ENCODE results near the gene LAMA4. TPM values are rescaled to one million over a fixed set of nuclear protein-coding genes. Genes with fewer than 3 reads are reported as not detected.

LAMA4 gene
- total and polyA plus RNA-seq, 2 donors = 101 to 426 TPM

- Histone ChIP-seq H3K4me3 (ENCODE audit: low read depth, low read length) (no peak overlapping the region), H3K36me3 (ENCODE audit: insufficient read depth) (no peaks in the 10 kb centered on the region), H3K27ac (ENCODE audit: low read depth) (no peak overlapping the region), H3K4me1 (ENCODE audit: insufficient read depth) (no peaks in the 10 kb centered on the region)
- WGBS = 87% methylated on average over 1 of the region's 1 CpG
- DNase-seq (ENCODE audit: extremely low spot score) = no peak
Measured at GRCh38 chr6:112193535-112194051, 60.8 kb downstream of the LAMA4 start.

- no peak for DNase-seq (ENCODE audit: extremely low spot score)
- H3K27ac ChIP-seq (ENCODE audit: low read depth) = no peak overlapping the region
- H3K4me3 ChIP-seq (ENCODE audit: low read depth, low read length) = no peak overlapping the region
- H3K36me3 ChIP-seq (ENCODE audit: insufficient read depth) = no peaks in the 10 kb centered on the region
- H3K4me1 ChIP-seq (ENCODE audit: insufficient read depth) = no peaks in the 10 kb centered on the region
Measured at GRCh38 chr6:112193117-112193516, 61.2 kb downstream of the LAMA4 start.

GRCh38 chr6:112191509-112192020, 62.8 kb downstream of the LAMA4 start:
- Histone ChIP-seq H3K4me1 (ENCODE audit: insufficient read depth) (no peaks in the 10 kb centered on the region), H3K36me3 (ENCODE audit: insufficient read depth) (no peaks in the 10 kb centered on the region), H3K4me3 (ENCODE audit: low read depth, low read length) (no peak overlapping the region), H3K27ac (ENCODE audit: low read depth) (no peak overlapping the region)
- 94% methylated on average over 7 of the region's 7 CpGs for WGBS
- DNase-seq (ENCODE audit: extremely low spot score) = no peak

- DNase-seq (ENCODE audit: extremely low spot score) = no peak
- Histone ChIP-seq H3K4me1 (ENCODE audit: insufficient read depth) (no peaks in the 10 kb centered on the region), H3K4me3 (ENCODE audit: low read depth, low read length) (no peak overlapping the region), H3K27ac (ENCODE audit: low read depth) (no peak overlapping the region), H3K36me3 (ENCODE audit: insufficient read depth) (no peaks in the 10 kb centered on the region)
- WGBS = 68% methylated on average over 1 of the region's 1 CpG
Measured at GRCh38 chr6:112190164-112190563, 64.2 kb downstream of the LAMA4 start.

DNA sequence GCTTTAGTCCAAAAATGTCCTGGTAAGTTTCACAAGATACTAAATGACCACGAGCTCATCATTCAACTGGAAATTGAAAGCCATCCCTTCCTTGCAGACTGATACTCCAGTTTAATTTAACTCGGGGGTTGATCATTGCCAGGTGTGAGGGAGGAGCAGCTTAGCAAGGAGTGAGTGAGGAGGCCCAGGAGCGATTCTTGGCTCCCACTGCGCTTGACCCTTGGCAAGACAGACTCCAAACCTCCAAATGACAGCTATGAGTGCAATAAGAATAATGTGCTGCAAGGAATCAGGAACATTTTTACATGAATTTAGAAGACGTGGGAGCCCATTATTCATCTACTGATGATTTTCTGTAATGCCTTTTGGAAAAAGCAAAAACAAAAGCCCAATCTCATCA, 64.9 kb downstream of the LAMA4 start:
- Histone ChIP-seq H3K36me3 (ENCODE audit: insufficient read depth) (no peaks in the 10 kb centered on the region), H3K4me1 (ENCODE audit: insufficient read depth) (no peaks in the 10 kb centered on the region), H3K27ac (ENCODE audit: low read depth) (no peak overlapping the region), H3K4me3 (ENCODE audit: low read depth, low read length) (no peak overlapping the region)
- DNase-seq (ENCODE audit: extremely low spot score) = no peak
- WGBS = 40% methylated on average over 5 of the region's 5 CpGs

- no peak overlapping the region for H3K27ac ChIP-seq (ENCODE audit: low read depth)
- no peak overlapping the region for H3K4me3 ChIP-seq (ENCODE audit: low read depth, low read length)
- H3K36me3 ChIP-seq (ENCODE audit: insufficient read depth) = no peaks in the 10 kb centered on the region
- 64% methylated on average over 3 of the region's 3 CpGs for WGBS
- DNase-seq (ENCODE audit: extremely low spot score) = no peak
- H3K4me1 ChIP-seq (ENCODE audit: insufficient read depth) = no peaks in the 10 kb centered on the region
Measured at GRCh38 chr6:112188906-112189305, 65.5 kb downstream of the LAMA4 start.

- no peak overlapping the region for H3K4me3 ChIP-seq (ENCODE audit: low read depth, low read length)
- H3K4me1 ChIP-seq (ENCODE audit: insufficient read depth) = no peaks in the 10 kb centered on the region
- H3K27ac ChIP-seq (ENCODE audit: low read depth) = no peak overlapping the region
- no peak for DNase-seq (ENCODE audit: extremely low spot score)
- 57% methylated on average over 6 of the region's 6 CpGs for WGBS
- no peaks in the 10 kb centered on the region for H3K36me3 ChIP-seq (ENCODE audit: insufficient read depth)
Measured at GRCh38 chr6:112187736-112188135, 66.6 kb downstream of the LAMA4 start.

GRCh38 chr6:112184951-112185350, 69.4 kb downstream of the LAMA4 start:
- no peaks in the 10 kb centered on the region for H3K36me3 ChIP-seq (ENCODE audit: insufficient read depth)
- DNase-seq (ENCODE audit: extremely low spot score) = no peak
- 46% methylated on average over 9 of the region's 9 CpGs for WGBS

GRCh38 chr6:112183271-112183671, 71.1 kb downstream of the LAMA4 start:
- WGBS = 47% methylated on average over 3 of the region's 3 CpGs

More at GRCh38 chr6:112184951-112185350, 69.4 kb downstream of the LAMA4 start:
- Histone ChIP-seq H3K4me3 (ENCODE audit: low read depth, low read length) (no peak overlapping the region), H3K27ac (ENCODE audit: low read depth) (no peak overlapping the region), H3K4me1 (ENCODE audit: insufficient read depth) (no peaks in the 10 kb centered on the region)

DNA sequence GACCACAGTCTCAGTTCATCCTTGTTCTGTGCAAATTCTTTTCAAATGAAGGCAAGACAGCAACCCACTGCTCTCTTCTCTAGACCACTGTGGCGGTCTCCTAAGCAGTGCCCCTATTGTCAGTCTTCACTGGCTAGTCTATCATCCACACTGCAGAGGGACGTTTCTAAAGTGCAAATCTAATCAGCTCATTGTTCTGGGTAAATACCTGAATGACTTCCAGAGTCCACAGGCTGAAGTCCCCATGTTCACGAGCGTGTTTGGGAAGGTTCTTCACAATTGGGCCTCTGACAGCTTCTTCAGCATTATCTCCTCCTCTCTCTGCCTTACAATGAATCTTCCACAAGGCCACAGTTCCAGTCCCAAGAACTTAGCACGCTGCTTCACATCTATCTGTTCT, 73.2 kb downstream of the LAMA4 start:
- no peaks in the 10 kb centered on the region for H3K36me3 ChIP-seq (ENCODE audit: insufficient read depth)
- no peak for DNase-seq (ENCODE audit: extremely low spot score)

More at GRCh38 chr6:112183271-112183671, 71.1 kb downstream of the LAMA4 start:
- no peak overlapping the region for H3K27ac ChIP-seq (ENCODE audit: low read depth)
- no peaks in the 10 kb centered on the region for H3K36me3 ChIP-seq (ENCODE audit: insufficient read depth)
- no peak overlapping the region for H3K4me3 ChIP-seq (ENCODE audit: low read depth, low read length)
- no peaks in the 10 kb centered on the region for H3K4me1 ChIP-seq (ENCODE audit: insufficient read depth)
- DNase-seq (ENCODE audit: extremely low spot score) = no peak

DNA sequence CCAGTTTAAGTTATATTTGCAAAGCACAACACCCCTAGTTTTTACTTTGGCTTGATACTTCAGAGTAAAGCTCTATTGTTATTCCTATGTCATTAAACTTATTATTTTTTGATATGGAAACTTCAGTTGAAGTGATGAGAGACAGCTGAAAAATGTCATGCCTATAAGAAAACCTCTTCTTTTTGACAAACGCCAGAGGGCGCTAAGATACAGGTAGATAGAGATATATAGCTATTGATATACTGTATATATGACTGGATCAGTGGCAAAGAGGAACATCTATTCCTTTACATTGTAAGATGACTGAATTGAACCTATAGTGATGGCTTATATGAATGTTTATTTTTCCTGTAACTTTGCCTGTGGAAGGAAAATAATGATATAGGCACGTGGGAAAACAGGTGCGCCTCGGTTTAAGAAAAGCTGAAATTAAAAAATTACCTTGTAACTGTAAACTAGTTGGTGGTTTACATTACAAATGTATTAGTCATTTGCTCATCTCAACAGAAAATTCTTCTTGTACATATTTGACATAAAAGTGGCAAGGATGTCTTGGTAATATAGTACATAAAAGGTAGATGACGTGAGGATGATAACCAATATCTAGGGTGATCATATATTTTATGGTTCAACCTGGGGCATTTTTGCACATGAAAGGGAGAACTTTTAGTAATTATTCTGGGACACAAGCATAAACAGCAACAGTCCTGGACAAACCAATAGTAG, 74.1 kb downstream of the LAMA4 start:
- WGBS = 56% methylated on average over 6 of the region's 6 CpGs
- no peak for DNase-seq (ENCODE audit: extremely low spot score)
- H3K4me1 ChIP-seq (ENCODE audit: insufficient read depth) = no peaks in the 10 kb centered on the region
- no peak overlapping the region for H3K4me3 ChIP-seq (ENCODE audit: low read depth, low read length)
- no peak overlapping the region for H3K27ac ChIP-seq (ENCODE audit: low read depth)
- H3K36me3 ChIP-seq (ENCODE audit: insufficient read depth) = no peaks in the 10 kb centered on the region

More for the DNA sequence above, 73.2 kb downstream of the LAMA4 start:
- Histone ChIP-seq H3K4me1 (ENCODE audit: insufficient read depth) (no peaks in the 10 kb centered on the region), H3K4me3 (ENCODE audit: low read depth, low read length) (no peak overlapping the region), H3K27ac (ENCODE audit: low read depth) (no peak overlapping the region)
- 74% methylated on average over 5 of the region's 5 CpGs for WGBS

DNA sequence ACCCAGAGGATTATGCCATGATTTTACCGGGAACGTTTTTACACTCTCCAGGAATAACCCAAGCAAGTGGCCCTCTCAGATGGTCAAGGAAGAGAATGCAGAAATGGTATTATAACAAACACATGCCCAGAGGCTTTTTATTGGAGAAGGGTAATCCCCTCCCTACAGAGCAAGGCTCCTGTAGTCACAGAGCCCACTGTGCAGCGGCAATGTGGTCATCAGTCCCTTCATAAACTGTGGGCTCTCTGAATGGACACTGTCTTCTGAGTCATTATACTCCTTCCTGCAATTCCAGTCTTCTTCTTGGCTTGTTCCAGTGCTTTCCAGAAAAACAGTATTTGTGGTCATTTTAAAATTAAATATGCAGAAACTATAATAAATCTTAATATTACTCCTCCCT, 74.7 kb downstream of the LAMA4 start:
- Histone ChIP-seq H3K36me3 (ENCODE audit: insufficient read depth) (no peaks in the 10 kb centered on the region), H3K4me3 (ENCODE audit: low read depth, low read length) (no peak overlapping the region), H3K27ac (ENCODE audit: low read depth) (no peak overlapping the region), H3K4me1 (ENCODE audit: insufficient read depth) (no peaks in the 10 kb centered on the region)
- no peak for DNase-seq (ENCODE audit: extremely low spot score)
- WGBS = 70% methylated on average over 3 of the region's 3 CpGs

DNA sequence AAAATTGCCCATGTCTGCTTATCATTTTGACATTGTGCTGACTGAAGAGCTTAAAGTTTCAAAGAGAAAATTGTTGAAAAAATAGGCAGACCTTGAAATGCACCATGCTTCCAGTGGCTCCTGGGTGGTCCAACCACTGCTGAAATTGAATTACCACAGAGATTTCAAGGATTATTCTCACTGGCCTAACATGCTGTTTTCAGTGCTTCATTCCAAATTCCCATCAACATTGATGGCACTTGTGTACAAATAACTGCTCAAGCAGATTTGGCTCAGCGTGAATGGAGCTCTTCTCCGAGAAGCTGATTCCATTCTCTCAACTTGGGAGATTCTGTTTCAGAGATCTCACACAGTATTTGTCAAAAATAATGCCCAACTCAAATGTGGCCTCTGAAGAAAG, 75.5 kb downstream of the LAMA4 start:
- WGBS = 51% methylated on average over 2 of the region's 2 CpGs
- Histone ChIP-seq H3K27ac (ENCODE audit: low read depth) (no peak overlapping the region), H3K4me3 (ENCODE audit: low read depth, low read length) (no peak overlapping the region), H3K36me3 (ENCODE audit: insufficient read depth) (no peaks in the 10 kb centered on the region), H3K4me1 (ENCODE audit: insufficient read depth) (no peaks in the 10 kb centered on the region)
- DNase-seq (ENCODE audit: extremely low spot score) = no peak

DNA sequence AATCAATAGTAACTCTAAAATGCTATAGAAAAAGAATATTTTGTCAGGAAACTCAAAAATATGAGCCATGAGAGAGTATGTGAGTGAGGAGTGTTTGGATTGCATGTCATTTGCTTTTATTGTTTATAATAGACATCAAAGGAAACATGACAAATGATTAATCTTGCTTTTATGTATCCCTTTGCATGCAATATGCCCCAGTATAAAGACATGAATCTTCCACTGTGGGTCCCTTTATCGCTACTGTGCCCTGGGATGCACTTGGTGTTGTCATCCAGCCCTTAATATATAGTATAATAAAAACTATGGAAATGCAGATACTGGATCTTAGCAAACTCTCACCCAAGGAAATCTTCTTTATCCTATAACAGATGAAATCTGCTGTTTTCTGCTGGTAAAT, 77.3 kb downstream of the LAMA4 start:
- 99% methylated on average over 1 of the region's 1 CpG for whole genome bisulfite sequencing
- DNase-seq (ENCODE audit: extremely low spot score) = no peak
- H3K4me1 ChIP-seq (ENCODE audit: insufficient read depth) = no peaks in the 10 kb centered on the region
- H3K36me3 ChIP-seq (ENCODE audit: insufficient read depth) = no peaks in the 10 kb centered on the region
- no peak overlapping the region for H3K4me3 ChIP-seq (ENCODE audit: low read depth, low read length)
- H3K27ac ChIP-seq (ENCODE audit: low read depth) = no peak overlapping the region
